Activated naive CD8-positive, alpha-beta T cell treated with anti-CD3 and anti-CD28 coated beads, Interleukin-2, amount 50 U/mL, for 16 hours (primary cell): ENCODE results near the gene PARPBP.
A peak's percentile ranks its signal among the peaks of the same experiment; 100 is the strongest.
"Not testable (repeated sequence)": the region's sequence is repeated elsewhere in the genome, so short reads cannot be mapped to it uniquely, and the experiment has no call there.

Experiments
- DNase-seq: peaks from one replicate; pipeline ENCODE4 v3.0.0-alpha.2; 2020; ENCODE audit warnings: low read depth, low spot score

Gene PARPBP

GRCh38 chr12:102119674-102120563 is at the start of gene PARPBP, which contains the start of gene NUP37:
PARPBP (plus strand) TSS chr12:102120183; CDS start chr12:102123889, 3,706 bp downstream.
NUP37 (minus strand) TSS chr12:102120114; CDS start chr12:102118518, 1,596 bp downstream.
- peak; percentile 77 for DNase-seq

GRCh38 chr12:102072092-102072491 is 47.9 kb upstream of the PARPBP start:
- not testable (repeated sequence) for DNase-seq

- no peak for DNase-seq
These were observed 39.1 kb upstream of the PARPBP start for GRCh38 chr12:102080842-102081241.

GRCh38 chr12:102089228-102089835 is 30.7 kb upstream of the PARPBP start:
- DNase-seq: not testable (repeated sequence)

GRCh38 chr12:102093319-102093718 is 26.7 kb upstream of the PARPBP start:
- DNase-seq: no peak

- no peak for DNase-seq
These were observed 24.2 kb upstream of the PARPBP start for GRCh38 chr12:102095677-102096263.

GRCh38 chr12:102096855-102097254 is 23.1 kb upstream of the PARPBP start:
- DNase-seq: no peak

- DNase-seq: no peak
These were observed 13.1 kb upstream of the PARPBP start for GRCh38 chr12:102106905-102107304.

- no peak for DNase-seq
These were observed 12.0 kb upstream of the PARPBP start for GRCh38 chr12:102107970-102108369.

- no peak for DNase-seq
These were observed 9.2 kb upstream of the PARPBP start for GRCh38 chr12:102110782-102111181.

- no peak for DNase-seq
These were observed 5.8 kb upstream of the PARPBP start for GRCh38 chr12:102114212-102114611.

GRCh38 chr12:102116392-102116791 is 3.6 kb upstream of the PARPBP start:
- no peak for DNase-seq

- DNase-seq: no peak
These were observed 1.1 kb upstream of the PARPBP start for GRCh38 chr12:102118874-102119273.

GRCh38 chr12:102120564-102120873 is 536 bp downstream of the PARPBP start:
- DNase-seq: no peak

GRCh38 chr12:102120886-102121285 is 903 bp downstream of the PARPBP start:
- no peak for DNase-seq

GRCh38 chr12:102121328-102121727 is 1.3 kb downstream of the PARPBP start:
- not testable (repeated sequence) for DNase-seq

GRCh38 chr12:102130720-102131119 is 10.7 kb downstream of the PARPBP start:
- not testable (repeated sequence) for DNase-seq

- DNase-seq: not testable (repeated sequence)
These were observed 11.5 kb downstream of the PARPBP start for GRCh38 chr12:102131442-102131841.

GRCh38 chr12:102137619-102138018 is 17.6 kb downstream of the PARPBP start:
- not testable (repeated sequence) for DNase-seq

GRCh38 chr12:102142866-102143373 is 22.9 kb downstream of the PARPBP start:
- not testable (repeated sequence) for DNase-seq

GRCh38 chr12:102144221-102144620 is 24.2 kb downstream of the PARPBP start:
- DNase-seq: no peak

GRCh38 chr12:102147062-102147587 is 27.1 kb downstream of the PARPBP start:
- DNase-seq: not testable (repeated sequence)
